AG10803 (cell line): ENCODE data around the gene FAM222B.
"Not testable (repeated sequence)": the region's sequence is repeated elsewhere in the genome, so short reads cannot be mapped to it uniquely, and the experiment has no call there.

ENCODE experiments used
- DNase-seq: peaks from one replicate; pipeline ENCODE4 v3.0.0; 2010; ENCODE audit warnings: low read depth
- H3K4me3 ChIP-seq: 2 replicates; pipeline ENCODE4 v1.5.1; 2011; ENCODE audit warnings: mild to moderate bottlenecking, low read length, control low read depth
- CTCF ChIP-seq: conservative IDR thresholded peaks from 2 replicates; pipeline ENCODE4 v1.5.1; 2011; ENCODE audit warnings: mild to moderate bottlenecking, low read length, control low read depth, inconsistent platforms

The FAM222B gene

GRCh38 chr17:28728364-28729200 is 114.0 kb downstream of the FAM222B start, which contains the start of gene NEK8:
TSS of gene NEK8 (plus strand) at chr17:28728788. CDS start at chr17:28728814, 26 bp downstream.
- H3K4me3 ChIP-seq, result peak within 1 kb of the TSS; percentile 90
- peak; percentile 86 for DNase-seq
- TF ChIP-seq CTCF, result no peak

GRCh38 chr17:28726627-28727491 is 115.7 kb downstream of the FAM222B start:
- peak; percentile 88 for TF ChIP-seq CTCF
- peak; percentile 87 for DNase-seq
- peak overlapping the region; percentile 80 for H3K4me3 ChIP-seq

GRCh38 chr17:28726226-28726626 is 116.4 kb downstream of the FAM222B start, which contains the start of gene TLCD1:
TSS of gene TLCD1 (minus strand) at chr17:28726233. CDS start at chr17:28726097, 136 bp downstream.
- H3K4me3 ChIP-seq, result peak within 1 kb of the TSS; percentile 80
- DNase-seq, result peak; percentile 32
- no peak for TF ChIP-seq CTCF

- peak; percentile 78 for DNase-seq
- no peak for TF ChIP-seq CTCF
- H3K4me3 ChIP-seq, result peak overlapping the region; percentile 80
Observed at GRCh38 chr17:28725660-28726225, 116.8 kb downstream of the FAM222B start.

GRCh38 chr17:28725166-28725659 is 117.4 kb downstream of the FAM222B start:
- TF ChIP-seq CTCF, result peak; percentile 16
- peak overlapping the region; percentile 80 for H3K4me3 ChIP-seq
- DNase-seq, result peak; percentile 54

- no peak for DNase-seq
- H3K4me3 ChIP-seq, result peak overlapping the region; percentile 80; the same call in 1 of the 2 replicates
Observed at GRCh38 chr17:28724500-28725165, 118.0 kb downstream of the FAM222B start.

GRCh38 chr17:28723836-28724499 is 118.6 kb downstream of the FAM222B start:
- DNase-seq, result not testable (repeated sequence)

More at GRCh38 chr17:28724500-28725165, 118.0 kb downstream of the FAM222B start:
- TF ChIP-seq CTCF, result no peak

More at GRCh38 chr17:28723836-28724499, 118.6 kb downstream of the FAM222B start:
- H3K4me3 ChIP-seq, result not testable (repeated sequence)
